ENCODE data around the gene WDFY2. TPM values are rescaled to one million over a fixed set of nuclear protein-coding genes. Genes with fewer than 3 reads are reported as not detected.

The WDFY2 gene
- total and polyA plus RNA-seq, 2 of the 13 experiments (the other 11 are each of a cell fraction or from before 2014, with no cell fraction given): 22.6 to 27.0 TPM

DNA sequence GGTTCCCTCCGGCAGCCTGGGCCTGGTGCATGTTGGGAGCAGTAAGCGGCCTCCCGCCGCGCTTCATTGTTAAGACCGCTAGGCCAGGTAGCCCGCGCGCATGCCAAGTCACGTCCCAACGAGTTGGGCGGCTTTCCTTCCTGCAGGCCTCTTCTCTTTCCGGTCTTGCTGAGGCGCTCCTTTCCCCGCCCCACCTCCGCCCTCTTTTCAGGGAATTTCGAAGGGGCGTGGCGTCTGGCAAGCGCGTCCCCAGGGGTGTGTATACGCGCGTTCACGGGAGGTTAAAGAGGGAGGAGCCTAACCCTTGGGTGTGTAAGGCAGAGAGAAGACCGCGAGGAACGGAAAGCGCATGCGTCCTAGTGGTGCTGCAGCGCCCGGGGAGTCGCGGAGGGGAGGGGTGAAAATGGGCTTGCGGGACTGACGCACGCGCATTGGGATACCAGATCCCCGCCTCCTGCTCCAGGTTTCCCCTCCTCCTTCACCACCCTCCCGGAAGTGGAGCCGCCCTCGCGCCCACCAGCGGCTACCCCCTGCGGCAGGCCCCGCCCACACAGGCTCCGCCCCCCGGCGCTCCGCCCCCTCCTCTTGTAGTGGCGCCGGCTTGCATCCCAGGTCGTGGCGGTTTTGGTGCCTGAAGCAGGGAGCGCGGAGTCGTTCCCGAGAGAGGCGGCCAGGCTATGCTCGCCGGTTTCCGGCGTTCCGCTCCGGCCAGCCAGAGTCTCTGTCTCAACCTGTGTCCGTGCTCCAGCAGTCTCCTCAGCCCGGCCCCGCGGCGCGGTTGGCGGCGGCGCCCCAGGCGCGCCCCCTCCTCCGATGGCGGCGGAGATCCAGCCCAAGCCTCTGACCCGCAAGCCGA is at the start of gene WDFY2 (continued):
- TF ChIP-seq, protein P1, sequence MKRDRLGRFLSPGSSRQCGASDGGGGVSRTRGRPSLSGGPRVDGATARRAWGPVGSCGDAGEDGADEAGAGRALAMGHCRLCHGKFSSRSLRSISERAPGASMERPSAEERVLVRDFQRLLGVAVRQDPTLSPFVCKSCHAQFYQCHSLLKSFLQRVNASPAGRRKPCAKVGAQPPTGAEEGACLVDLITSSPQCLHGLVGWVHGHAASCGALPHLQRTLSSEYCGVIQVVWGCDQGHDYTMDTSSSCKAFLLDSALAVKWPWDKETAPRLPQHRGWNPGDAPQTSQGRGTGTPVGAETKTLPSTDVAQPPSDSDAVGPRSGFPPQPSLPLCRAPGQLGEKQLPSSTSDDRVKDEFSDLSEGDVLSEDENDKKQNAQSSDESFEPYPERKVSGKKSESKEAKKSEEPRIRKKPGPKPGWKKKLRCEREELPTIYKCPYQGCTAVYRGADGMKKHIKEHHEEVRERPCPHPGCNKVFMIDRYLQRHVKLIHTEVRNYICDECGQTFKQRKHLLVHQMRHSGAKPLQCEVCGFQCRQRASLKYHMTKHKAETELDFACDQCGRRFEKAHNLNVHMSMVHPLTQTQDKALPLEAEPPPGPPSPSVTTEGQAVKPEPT (CRISPR knock-in tag; IDR thresholded peaks at IDR 0.05; ENCODE audit: low read depth): no peak
- TF ChIP-seq CHCHD3 (CRISPR knock-in tag; IDR thresholded peaks at IDR 0.05) (0 out of 2 replicates have a peak, but pooled peaks have one; percentile 61), ZKSCAN8 (CRISPR knock-in tag; IDR thresholded peaks at IDR 0.05; ENCODE audit: borderline replicate concordance) (no peak), NR3C1 (CRISPR knock-in tag; IDR thresholded peaks at IDR 0.05) (no peak), ZNF224 (CRISPR knock-in tag; IDR thresholded peaks at IDR 0.05) (no peak), KMT2B (CRISPR knock-in tag; IDR thresholded peaks at IDR 0.05) (peak; percentile 71), HMG20A (CRISPR knock-in tag; IDR thresholded peaks at IDR 0.05; ENCODE audit: borderline replicate concordance) (no peak), MED8 (CRISPR knock-in tag; IDR thresholded peaks at IDR 0.05; ENCODE audit: insufficient replicate concordance) (no peak), MLXIP (CRISPR knock-in tag; IDR thresholded peaks at IDR 0.05; ENCODE audit: borderline replicate concordance) (no peak), TIGD3 (CRISPR knock-in tag; IDR thresholded peaks at IDR 0.05; ENCODE audit: borderline replicate concordance) (no peak), ZNF362 (CRISPR knock-in tag; IDR thresholded peaks at IDR 0.05; ENCODE audit: borderline replicate concordance) (peak; percentile 40; the same call in 1 of the 2 replicates), MXD4 (CRISPR knock-in tag; IDR thresholded peaks at IDR 0.05) (peak; percentile 58; the same call in 1 of the 2 replicates), POLR2AphosphoS5 (IDR thresholded peaks at IDR 0.05; ENCODE audit: low read depth, low read length) (peak; percentile 79), NFYB (CRISPR knock-in tag; IDR thresholded peaks at IDR 0.05) (peak; percentile 28; the same call in 1 of the 2 replicates)
- TF ChIP-seq, protein P2, sequence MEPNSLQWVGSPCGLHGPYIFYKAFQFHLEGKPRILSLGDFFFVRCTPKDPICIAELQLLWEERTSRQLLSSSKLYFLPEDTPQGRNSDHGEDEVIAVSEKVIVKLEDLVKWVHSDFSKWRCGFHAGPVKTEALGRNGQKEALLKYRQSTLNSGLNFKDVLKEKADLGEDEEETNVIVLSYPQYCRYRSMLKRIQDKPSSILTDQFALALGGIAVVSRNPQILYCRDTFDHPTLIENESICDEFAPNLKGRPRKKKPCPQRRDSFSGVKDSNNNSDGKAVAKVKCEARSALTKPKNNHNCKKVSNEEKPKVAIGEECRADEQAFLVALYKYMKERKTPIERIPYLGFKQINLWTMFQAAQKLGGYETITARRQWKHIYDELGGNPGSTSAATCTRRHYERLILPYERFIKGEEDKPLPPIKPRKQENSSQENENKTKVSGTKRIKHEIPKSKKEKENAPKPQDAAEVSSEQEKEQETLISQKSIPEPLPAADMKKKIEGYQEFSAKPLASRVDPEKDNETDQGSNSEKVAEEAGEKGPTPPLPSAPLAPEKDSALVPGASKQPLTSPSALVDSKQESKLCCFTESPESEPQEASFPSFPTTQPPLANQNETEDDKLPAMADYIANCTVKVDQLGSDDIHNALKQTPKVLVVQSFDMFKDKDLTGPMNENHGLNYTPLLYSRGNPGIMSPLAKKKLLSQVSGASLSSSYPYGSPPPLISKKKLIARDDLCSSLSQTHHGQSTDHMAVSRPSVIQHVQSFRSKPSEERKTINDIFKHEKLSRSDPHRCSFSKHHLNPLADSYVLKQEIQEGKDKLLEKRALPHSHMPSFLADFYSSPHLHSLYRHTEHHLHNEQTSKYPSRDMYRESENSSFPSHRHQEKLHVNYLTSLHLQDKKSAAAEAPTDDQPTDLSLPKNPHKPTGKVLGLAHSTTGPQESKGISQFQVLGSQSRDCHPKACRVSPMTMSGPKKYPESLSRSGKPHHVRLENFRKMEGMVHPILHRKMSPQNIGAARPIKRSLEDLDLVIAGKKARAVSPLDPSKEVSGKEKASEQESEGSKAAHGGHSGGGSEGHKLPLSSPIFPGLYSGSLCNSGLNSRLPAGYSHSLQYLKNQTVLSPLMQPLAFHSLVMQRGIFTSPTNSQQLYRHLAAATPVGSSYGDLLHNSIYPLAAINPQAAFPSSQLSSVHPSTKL (CRISPR knock-in tag; IDR thresholded peaks at IDR 0.05): peak; percentile 68
- TF ChIP-seq, protein P3, sequence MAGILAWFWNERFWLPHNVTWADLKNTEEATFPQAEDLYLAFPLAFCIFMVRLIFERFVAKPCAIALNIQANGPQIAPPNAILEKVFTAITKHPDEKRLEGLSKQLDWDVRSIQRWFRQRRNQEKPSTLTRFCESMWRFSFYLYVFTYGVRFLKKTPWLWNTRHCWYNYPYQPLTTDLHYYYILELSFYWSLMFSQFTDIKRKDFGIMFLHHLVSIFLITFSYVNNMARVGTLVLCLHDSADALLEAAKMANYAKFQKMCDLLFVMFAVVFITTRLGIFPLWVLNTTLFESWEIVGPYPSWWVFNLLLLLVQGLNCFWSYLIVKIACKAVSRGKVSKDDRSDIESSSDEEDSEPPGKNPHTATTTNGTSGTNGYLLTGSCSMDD (CRISPR knock-in tag; IDR thresholded peaks at IDR 0.05): no peak

All from HepG2 (cell line).